Measurements from ENCODE around the gene ARHGAP15.

ARHGAP15 gene

DNA sequence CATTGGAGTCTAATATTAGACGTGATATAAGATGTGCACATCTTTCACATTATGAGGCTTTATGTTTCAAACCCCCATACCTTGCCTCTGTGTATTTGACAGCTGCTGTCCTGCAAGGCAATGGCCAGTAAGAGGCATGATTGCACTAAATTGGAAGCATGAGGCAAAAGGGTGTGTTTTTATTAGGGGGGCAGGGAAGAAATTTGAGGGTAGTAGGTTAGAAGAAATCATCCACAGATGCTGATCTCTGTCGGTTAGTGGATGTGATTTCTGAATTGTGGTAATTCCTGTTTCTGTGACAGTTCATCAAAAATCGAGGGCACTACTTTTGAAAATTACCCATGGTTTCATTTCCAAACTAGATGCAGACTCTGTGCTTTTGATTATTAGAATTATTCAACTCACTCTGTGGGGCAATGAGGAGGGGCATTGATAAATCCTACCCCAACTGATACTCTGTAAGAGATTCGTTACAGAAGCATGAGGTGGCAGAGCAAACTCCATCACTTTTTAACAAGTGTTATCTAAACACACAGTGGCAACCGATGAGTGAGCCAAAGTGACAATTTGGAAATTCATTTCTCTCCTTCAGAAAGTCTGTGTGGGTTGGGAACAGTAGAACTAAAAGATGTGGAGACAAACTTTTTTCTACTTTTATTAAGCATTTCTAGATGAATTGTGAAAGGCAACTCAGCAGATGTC lies 453.0 kb downstream of the ARHGAP15 start:
- no peak overlapping the region for H3K9ac ChIP-seq (ENCODE audit: low read length)
- no peak overlapping the region for H3K27ac ChIP-seq (ENCODE audit: low read length)
- H3K4me3 ChIP-seq (ENCODE audit: low read length) = no peak overlapping the region
- no peak overlapping the region for H2AFZ ChIP-seq (ENCODE audit: low read length)
- H3K27me3 ChIP-seq (replicated peaks; ENCODE audit: insufficient read depth, low read length) = no peaks in the 10 kb centered on the region
- no peaks in the 10 kb centered on the region for H4K20me1 ChIP-seq (ENCODE audit: insufficient read depth, low read length)
- DNase-seq = no peak
- no peaks in the 10 kb centered on the region for H3K9me2 ChIP-seq (replicated peaks; ENCODE audit: insufficient read depth, low read length)
- H3K4me2 ChIP-seq (ENCODE audit: low read depth, low read length) = no peak overlapping the region
- TF ChIP-seq EZH2phosphoT487 (IDR thresholded peaks at IDR 0.05; ENCODE audit: low read length) (no peak), CTCF (IDR thresholded peaks at IDR 0.05; ENCODE audit: low read length) (no peak), EZH2 (optimal IDR thresholded peaks at IDR 0.05; ENCODE audit: low read depth, low read length) (no peak)
- no peaks in the 10 kb centered on the region for H3K36me3 ChIP-seq (replicated peaks; ENCODE audit: insufficient read depth, low read length)
- no peaks in the 10 kb centered on the region for H3K4me1 ChIP-seq (ENCODE audit: low read length)
- no peaks in the 10 kb centered on the region for H3K79me2 ChIP-seq (ENCODE audit: low read length)
- H3F3A ChIP-seq (ENCODE audit: insufficient read depth, low read length) = no peaks in the 10 kb centered on the region
- H3K9me3 ChIP-seq (replicated peaks; ENCODE audit: insufficient read depth, low read length) = no peaks in the 10 kb centered on the region

GRCh38 chr2:143584936-143585335 lies 455.7 kb downstream of the ARHGAP15 start:
- Histone ChIP-seq H3K36me3 (replicated peaks; ENCODE audit: insufficient read depth, low read length) (no peaks in the 10 kb centered on the region), H3K4me2 (ENCODE audit: low read depth, low read length) (no peak overlapping the region), H3K4me3 (ENCODE audit: low read length) (no peak overlapping the region), H3K9ac (ENCODE audit: low read length) (no peak overlapping the region), H3K9me3 (replicated peaks; ENCODE audit: insufficient read depth, low read length) (no peaks in the 10 kb centered on the region), H3K9me2 (replicated peaks; ENCODE audit: insufficient read depth, low read length) (no peaks in the 10 kb centered on the region), H3K4me1 (ENCODE audit: low read length) (no peaks in the 10 kb centered on the region), H2AFZ (ENCODE audit: low read length) (no peak overlapping the region), H4K20me1 (ENCODE audit: insufficient read depth, low read length) (no peaks in the 10 kb centered on the region), H3F3A (ENCODE audit: insufficient read depth, low read length) (no peaks in the 10 kb centered on the region), H3K79me2 (ENCODE audit: low read length) (no peaks in the 10 kb centered on the region), H3K27ac (ENCODE audit: low read length) (no peak overlapping the region), H3K27me3 (replicated peaks; ENCODE audit: insufficient read depth, low read length) (no peaks in the 10 kb centered on the region)
- DNase-seq = no peak
- TF ChIP-seq EZH2phosphoT487 (IDR thresholded peaks at IDR 0.05; ENCODE audit: low read length) = no peak
- TF ChIP-seq CTCF (IDR thresholded peaks at IDR 0.05; ENCODE audit: low read length) = no peak
- no peak for TF ChIP-seq EZH2 (optimal IDR thresholded peaks at IDR 0.05; ENCODE audit: low read depth, low read length)

DNA sequence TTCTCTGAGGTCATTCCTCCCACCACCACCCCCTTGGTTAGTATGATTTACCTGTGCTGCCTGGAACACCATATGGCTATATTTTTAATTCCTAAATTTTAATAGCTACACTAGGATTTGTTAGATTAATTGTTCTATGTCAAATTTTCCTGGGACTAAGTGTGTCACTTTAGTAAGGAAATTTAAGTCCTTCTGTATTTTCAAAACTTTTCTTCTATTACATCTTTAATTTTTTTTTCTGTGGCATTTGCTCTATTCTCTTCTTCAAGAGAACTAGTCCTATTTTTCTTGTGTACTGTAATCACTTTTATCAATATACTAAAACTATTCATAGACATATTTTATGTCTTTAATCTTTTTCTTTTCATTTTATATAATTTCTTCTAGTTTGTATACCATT lies 456.9 kb downstream of the ARHGAP15 start:
- H2AFZ ChIP-seq (ENCODE audit: low read length) = no peak overlapping the region
- H4K20me1 ChIP-seq (ENCODE audit: insufficient read depth, low read length) = no peaks in the 10 kb centered on the region
- H3K27ac ChIP-seq (ENCODE audit: low read length) = no peak overlapping the region
- no peaks in the 10 kb centered on the region for H3K79me2 ChIP-seq (ENCODE audit: low read length)
- TF ChIP-seq EZH2 (optimal IDR thresholded peaks at IDR 0.05; ENCODE audit: low read depth, low read length) = no peak
- TF ChIP-seq CTCF (IDR thresholded peaks at IDR 0.05; ENCODE audit: low read length) = no peak
- TF ChIP-seq EZH2phosphoT487 (IDR thresholded peaks at IDR 0.05; ENCODE audit: low read length) = no peak
- no peaks in the 10 kb centered on the region for H3F3A ChIP-seq (ENCODE audit: insufficient read depth, low read length)
- H3K9ac ChIP-seq (ENCODE audit: low read length) = no peak overlapping the region
- H3K27me3 ChIP-seq (replicated peaks; ENCODE audit: insufficient read depth, low read length) = no peaks in the 10 kb centered on the region
- no peaks in the 10 kb centered on the region for H3K36me3 ChIP-seq (replicated peaks; ENCODE audit: insufficient read depth, low read length)
- H3K9me2 ChIP-seq (replicated peaks; ENCODE audit: insufficient read depth, low read length) = no peaks in the 10 kb centered on the region
- no peak overlapping the region for H3K4me3 ChIP-seq (ENCODE audit: low read length)
- no peaks in the 10 kb centered on the region for H3K9me3 ChIP-seq (replicated peaks; ENCODE audit: insufficient read depth, low read length)
- H3K4me2 ChIP-seq (ENCODE audit: low read depth, low read length) = no peak overlapping the region
- no peaks in the 10 kb centered on the region for H3K4me1 ChIP-seq (ENCODE audit: low read length)
- DNase-seq = no peak

Data from MM.1S (cell line).